HUES64 (cell line): Measurements from ENCODE around the gene APBA2.

ENCODE experiments used
- H3K27ac ChIP-seq: 2 replicates; pipeline ENCODE4 v1.7.0; 2013; ENCODE audit warnings: low read depth, low read length, inconsistent platforms
- H3K27me3 ChIP-seq: 2 replicates; pipeline ENCODE4 v1.6.1; 2013; ENCODE audit warnings: mild to moderate bottlenecking, low read length; ENCODE audit not compliant: insufficient read depth
- H3K36me3 ChIP-seq: 2 replicates; pipeline ENCODE4 v1.6.1; 2013; ENCODE audit warnings: mild to moderate bottlenecking, low read length; ENCODE audit not compliant: insufficient read depth
- H3K4me1 ChIP-seq: 2 replicates; pipeline ENCODE4 v1.6.1; 2013; ENCODE audit warnings: mild to moderate bottlenecking, low read length, moderate library complexity; ENCODE audit not compliant: insufficient read depth
- H3K4me3 ChIP-seq: 2 replicates; pipeline ENCODE4 v1.5.1; 2013; ENCODE audit warnings: mild to moderate bottlenecking, low read length, moderate library complexity
- H3K9ac ChIP-seq: 2 replicates; pipeline ENCODE4 v1.6.1; 2013; ENCODE audit warnings: mild to moderate bottlenecking, low read depth, low read length
- H3K9me3 ChIP-seq: 2 replicates; pipeline ENCODE4 v1.6.1; 2013; ENCODE audit warnings: low read depth, low read length; ENCODE audit not compliant: insufficient read depth
- WGBS: fragments of 150-250, 120-280 bp; methylation state at CpG from one replicate; pipeline ENCODE4 v1.1.7; 2013; ENCODE audit warnings: missing lambda C conversion rate; 5-methylcytosine and 5-hydroxymethylcytosine counted together

The APBA2 gene

DNA sequence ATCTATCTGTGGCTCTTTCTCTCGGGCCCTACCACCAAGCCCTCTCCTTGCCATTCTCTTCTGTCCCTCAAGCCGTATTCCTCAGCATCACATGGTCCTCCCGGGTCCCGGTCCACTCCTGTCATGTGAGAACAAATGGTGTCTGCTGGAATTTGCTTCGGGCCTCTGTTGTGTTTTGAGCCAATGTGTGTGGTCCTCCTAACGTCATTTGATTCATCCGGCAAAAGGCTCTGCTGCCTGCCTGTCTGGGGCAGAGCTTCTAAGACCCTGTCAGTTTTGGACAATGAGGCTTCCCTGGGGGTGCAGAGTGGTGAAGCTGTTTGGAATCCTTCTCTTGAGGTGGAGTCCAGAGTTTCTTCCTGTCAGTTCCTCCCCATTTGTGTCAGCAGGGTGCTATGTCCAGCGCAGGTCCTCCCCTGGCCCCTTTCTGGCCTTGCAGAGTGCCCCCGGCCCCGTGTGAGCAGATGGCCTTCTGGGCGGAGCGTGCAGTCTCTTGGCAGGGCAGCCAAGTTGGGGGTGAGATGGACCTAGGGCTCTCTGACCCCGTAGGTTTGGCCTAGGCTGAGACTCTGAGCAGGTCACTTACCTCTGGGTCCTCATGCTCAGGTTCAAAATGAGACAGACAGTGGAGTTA lies 93.6 kb downstream of the APBA2 start:
- H3K36me3 ChIP-seq = no peaks in the 10 kb centered on the region
- no peaks in the 10 kb centered on the region for H3K27me3 ChIP-seq
- no peaks in the 10 kb centered on the region for H3K9me3 ChIP-seq
- no peak overlapping the region for H3K9ac ChIP-seq
- WGBS = 91% methylated on average over 13 of the region's 13 CpGs
- H3K4me1 ChIP-seq = no peaks in the 10 kb centered on the region; the same call in 1 of the 2 replicates
- H3K4me3 ChIP-seq = no peak overlapping the region
- no peak overlapping the region for H3K27ac ChIP-seq

DNA sequence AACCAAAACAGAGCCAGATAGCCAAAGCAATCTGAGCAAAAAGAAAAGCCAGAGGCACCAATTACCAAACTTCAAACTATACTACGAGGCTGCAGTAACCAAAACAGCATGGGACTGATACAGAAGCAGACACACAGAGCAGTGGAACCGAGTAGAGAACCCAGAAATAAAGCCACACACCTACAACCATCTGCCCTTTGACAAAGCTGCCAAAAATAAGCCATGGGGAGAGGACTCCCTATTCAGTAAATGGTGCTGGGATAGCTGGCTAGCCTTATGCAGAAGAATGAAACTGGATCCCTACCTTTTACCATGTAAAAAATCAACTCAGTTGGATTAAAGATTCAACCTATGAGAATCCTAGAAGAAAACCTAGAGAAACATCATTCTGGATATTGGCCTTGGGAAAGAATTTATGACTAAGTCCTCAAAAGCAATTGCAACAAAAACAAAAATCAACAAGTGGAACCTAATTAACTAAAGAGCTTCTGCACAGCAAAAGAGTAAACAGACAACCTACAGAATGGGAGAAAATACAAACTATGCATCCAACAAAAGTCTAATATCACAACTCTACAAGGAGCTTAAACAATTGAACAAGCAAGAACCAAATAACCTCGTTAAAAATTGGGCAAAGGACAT lies 95.1 kb downstream of the APBA2 start:
- H3K9me3 ChIP-seq = no peaks in the 10 kb centered on the region
- 97% methylated on average over 3 of the region's 3 CpGs for WGBS
- H3K36me3 ChIP-seq = no peaks in the 10 kb centered on the region
- no peak overlapping the region for H3K27ac ChIP-seq
- no peak overlapping the region for H3K4me3 ChIP-seq
- no peaks in the 10 kb centered on the region for H3K27me3 ChIP-seq
- no peak overlapping the region for H3K9ac ChIP-seq
- H3K4me1 ChIP-seq = peaks cover 4% of the 10 kb centered on the region; the same call in 1 of the 2 replicates

DNA sequence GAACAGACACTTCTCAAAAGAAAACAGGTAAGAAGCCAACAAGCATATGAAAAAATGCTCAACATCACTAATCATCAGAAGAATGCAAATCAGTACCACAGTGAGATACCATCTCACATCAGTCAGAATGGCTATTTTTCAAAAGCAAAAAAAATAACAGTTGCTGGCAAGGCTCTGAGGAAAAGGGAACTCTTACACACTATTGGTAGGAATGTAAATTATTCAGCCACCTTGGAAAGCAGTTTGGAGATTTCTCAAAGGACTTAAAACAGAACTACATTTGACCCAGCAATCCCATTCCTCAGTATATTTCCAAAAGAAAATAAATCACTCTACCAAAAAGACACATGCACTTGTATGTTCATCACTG lies 95.6 kb downstream of the APBA2 start:
- H3K9ac ChIP-seq = no peak overlapping the region
- H3K9me3 ChIP-seq = no peaks in the 10 kb centered on the region
- H3K4me1 ChIP-seq = peaks cover 4% of the 10 kb centered on the region; the same call in 1 of the 2 replicates
- no peaks in the 10 kb centered on the region for H3K36me3 ChIP-seq
- H3K27ac ChIP-seq = no peak overlapping the region
- H3K4me3 ChIP-seq = no peak overlapping the region
- H3K27me3 ChIP-seq = no peaks in the 10 kb centered on the region

DNA sequence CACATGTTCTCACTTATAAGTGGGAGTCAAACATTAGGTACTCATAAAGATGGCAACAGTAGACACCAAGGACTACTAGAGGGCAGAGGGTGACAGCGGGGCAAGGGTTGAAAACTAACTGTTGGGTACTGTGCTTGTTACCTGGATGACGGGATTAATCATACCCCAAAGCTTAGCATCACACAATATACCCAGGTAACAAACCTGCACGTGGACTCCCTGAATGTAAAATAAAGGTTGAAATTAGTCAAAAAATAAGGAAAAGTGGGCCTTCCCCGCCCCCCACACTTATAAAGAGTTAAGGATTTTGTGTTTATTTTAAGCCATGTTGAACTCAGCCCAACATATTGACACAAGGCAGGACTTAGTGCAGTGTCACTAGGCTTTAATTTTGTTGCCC lies 96.1 kb downstream of the APBA2 start:
- Histone ChIP-seq H3K36me3 (no peaks in the 10 kb centered on the region), H3K27me3 (no peaks in the 10 kb centered on the region), H3K4me3 (no peak overlapping the region), H3K4me1 (peaks cover 4% of the 10 kb centered on the region; the same call in 1 of the 2 replicates), H3K9ac (no peak overlapping the region), H3K27ac (no peak overlapping the region), H3K9me3 (no peaks in the 10 kb centered on the region)
- 100% methylated on average over 2 of the region's 4 CpGs for WGBS

DNA sequence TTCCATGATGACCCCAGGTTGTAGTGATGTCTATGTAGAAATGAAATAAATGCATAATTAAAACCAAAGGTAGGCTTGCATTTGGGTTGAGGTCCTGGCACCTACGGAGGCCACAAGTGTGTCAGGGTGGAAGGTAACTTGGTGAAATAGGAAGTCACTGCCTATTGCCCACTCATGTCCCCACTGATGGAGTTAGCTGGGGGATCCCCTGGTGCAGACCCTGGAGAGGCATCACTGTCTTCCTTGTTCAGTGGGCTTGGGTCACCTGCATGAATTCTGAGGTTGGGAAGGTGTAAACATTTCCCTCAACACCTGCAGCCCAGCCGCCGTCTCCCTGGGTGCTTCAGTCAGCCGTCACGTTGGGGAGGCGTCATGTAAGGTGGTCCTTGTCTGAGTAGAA lies 97.1 kb downstream of the APBA2 start:
- Histone ChIP-seq H3K9ac (no peak overlapping the region), H3K9me3 (no peaks in the 10 kb centered on the region), H3K27me3 (no peaks in the 10 kb centered on the region), H3K36me3 (no peaks in the 10 kb centered on the region), H3K27ac (no peak overlapping the region), H3K4me1 (peaks cover 4% of the 10 kb centered on the region; the same call in 1 of the 2 replicates), H3K4me3 (no peak overlapping the region)
- 96% methylated on average over 6 of the region's 6 CpGs for WGBS

DNA sequence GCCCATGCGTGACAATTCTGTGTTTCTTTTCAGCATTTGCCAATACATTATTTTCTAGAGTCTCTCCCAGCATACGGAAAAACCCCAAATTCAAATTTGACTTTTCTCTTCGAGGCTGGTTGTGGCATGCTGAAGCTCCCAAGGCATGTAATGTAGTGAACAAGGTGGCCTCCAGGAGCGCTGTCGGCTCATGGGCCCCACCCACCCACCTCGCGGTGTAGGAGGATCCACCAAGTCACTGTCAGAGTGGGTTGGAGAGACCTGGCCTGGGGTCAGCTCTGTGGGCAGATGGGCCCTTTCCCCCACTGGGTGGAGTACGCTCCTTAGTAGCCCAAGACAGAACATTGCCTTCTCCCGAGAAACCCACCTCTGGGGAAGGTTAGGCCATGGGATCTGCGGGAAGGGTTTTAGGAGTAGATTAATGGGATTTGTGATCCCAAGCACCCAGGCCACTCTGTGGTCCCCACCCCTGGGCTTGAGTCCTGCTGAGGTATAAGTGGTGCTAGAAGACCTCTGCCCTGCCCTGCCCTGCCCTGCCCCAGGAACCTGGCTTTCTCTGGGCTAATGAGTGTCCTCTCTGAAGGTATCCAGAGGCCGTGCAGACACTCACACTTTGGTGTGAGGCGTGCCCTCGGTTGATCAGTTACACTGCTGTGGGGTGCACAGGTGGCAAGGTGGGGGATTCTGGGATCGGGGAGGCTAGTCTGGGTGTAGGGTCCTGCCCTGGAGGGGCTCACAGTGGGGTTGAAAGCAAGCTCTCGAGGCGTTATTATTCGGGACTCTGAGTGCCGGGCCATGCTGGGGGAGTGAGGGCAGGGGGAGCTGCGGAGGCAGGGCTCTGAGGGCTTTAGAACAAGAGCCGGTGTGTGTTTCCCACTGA lies 97.9 kb downstream of the APBA2 start:
- Histone ChIP-seq H3K9me3 (no peaks in the 10 kb centered on the region), H3K27ac (no peak overlapping the region), H3K27me3 (no peaks in the 10 kb centered on the region), H3K4me1 (peaks cover 4% of the 10 kb centered on the region; the same call in 1 of the 2 replicates), H3K36me3 (no peaks in the 10 kb centered on the region), H3K4me3 (no peak overlapping the region), H3K9ac (no peak overlapping the region)
- 89% methylated on average over 20 of the region's 20 CpGs for WGBS

DNA sequence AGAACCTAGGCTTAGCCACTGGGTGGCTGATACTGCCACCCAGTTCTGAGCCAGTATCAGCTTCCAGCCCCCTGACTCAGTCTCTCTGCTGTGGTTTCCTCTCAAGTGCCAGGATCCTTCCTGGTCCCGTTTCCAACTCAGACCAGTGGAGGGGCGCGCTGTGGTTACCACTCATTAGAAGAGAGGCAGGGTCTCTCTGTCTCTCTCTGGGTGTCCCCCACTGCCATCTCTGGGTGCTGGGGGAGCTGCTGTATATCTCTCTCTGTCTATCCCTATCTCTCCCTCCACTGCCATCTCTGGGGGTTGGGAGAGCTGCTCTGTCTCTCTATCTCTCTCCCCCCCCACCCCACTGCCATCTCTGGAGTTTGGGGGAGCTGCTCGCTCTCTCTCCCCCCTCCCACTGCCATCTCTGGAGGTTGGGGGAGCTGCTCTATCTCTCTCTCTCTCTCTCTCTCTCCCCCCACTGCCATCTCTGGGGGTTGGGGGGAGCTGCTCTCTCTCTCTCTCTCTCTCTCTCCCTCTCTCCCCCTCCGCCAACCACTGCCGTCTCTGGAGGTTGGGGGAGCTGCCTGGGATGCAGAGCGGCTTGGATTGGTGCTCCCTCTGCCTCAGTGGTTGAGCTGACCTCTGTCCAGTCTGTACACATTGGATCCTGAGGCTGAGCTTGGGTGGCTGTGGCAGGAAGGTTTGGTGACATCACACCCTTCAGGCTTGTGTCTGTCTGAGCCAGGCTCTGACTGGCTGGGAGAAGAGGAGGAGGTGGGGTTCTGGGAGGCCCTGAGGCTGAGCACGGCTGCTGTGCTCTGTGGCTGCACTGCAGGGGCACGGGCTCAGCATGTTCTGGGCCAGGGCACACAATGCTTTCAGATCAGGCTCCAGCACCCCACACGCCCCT lies 98.9 kb downstream of the APBA2 start:
- WGBS = 81% methylated on average over 9 of the region's 10 CpGs
- H3K27ac ChIP-seq = no peak overlapping the region
- H3K27me3 ChIP-seq = no peaks in the 10 kb centered on the region
- peaks cover 4% of the 10 kb centered on the region; the same call in 1 of the 2 replicates for H3K4me1 ChIP-seq
- no peaks in the 10 kb centered on the region for H3K36me3 ChIP-seq
- no peak overlapping the region for H3K4me3 ChIP-seq
- no peaks in the 10 kb centered on the region for H3K9me3 ChIP-seq
- H3K9ac ChIP-seq = no peak overlapping the region

DNA sequence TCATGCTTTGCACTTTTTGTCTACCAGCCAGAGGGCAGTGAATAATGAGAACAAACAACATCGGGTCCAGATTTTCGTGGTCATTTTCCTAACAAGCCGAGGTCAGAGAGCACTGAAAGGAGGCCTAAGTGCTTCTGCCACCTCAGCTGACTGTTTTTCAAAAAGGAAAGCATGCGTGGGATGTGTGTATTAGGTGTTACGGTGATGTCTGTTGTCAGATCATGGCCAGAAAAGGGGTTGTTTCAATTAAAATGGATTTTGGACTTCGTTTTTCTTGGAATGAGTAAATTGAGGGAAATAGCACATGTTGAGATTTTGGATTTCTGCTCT lies 99.5 kb downstream of the APBA2 start:
- Histone ChIP-seq H3K27me3 (no peaks in the 10 kb centered on the region), H3K4me1 (peaks cover 4% of the 10 kb centered on the region; the same call in 1 of the 2 replicates), H3K4me3 (no peak overlapping the region), H3K9me3 (no peaks in the 10 kb centered on the region), H3K27ac (no peak overlapping the region), H3K36me3 (no peaks in the 10 kb centered on the region), H3K9ac (no peak overlapping the region)
- 82% methylated on average over 6 of the region's 6 CpGs for WGBS

DNA sequence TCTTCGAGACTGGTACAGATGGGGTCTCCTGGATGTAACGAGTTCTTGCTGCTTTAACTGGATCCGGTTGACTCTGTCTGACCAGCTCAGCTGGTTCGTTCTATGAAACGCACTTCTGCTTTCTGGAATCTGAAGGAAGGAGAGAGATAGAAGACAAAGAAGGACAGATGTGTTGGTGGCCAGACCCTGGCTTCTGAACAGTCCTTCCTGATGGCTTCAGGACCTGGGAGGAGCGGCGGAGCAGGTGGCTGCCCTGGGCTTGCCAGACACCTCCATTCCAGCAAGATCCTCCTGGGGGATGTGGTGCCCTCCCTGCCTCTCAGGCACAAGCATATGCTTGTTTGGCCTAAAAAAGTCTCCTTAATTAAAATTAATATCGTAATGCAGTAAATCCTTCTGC lies 99.9 kb downstream of the APBA2 start:
- no peaks in the 10 kb centered on the region for H3K9me3 ChIP-seq
- no peak overlapping the region for H3K4me3 ChIP-seq
- no peaks in the 10 kb centered on the region for H3K36me3 ChIP-seq
- H3K9ac ChIP-seq = no peak overlapping the region
- no peak overlapping the region for H3K27ac ChIP-seq
- WGBS = 95% methylated on average over 8 of the region's 8 CpGs
- peaks cover 4% of the 10 kb centered on the region; the same call in 1 of the 2 replicates for H3K4me1 ChIP-seq
- H3K27me3 ChIP-seq = no peaks in the 10 kb centered on the region

DNA sequence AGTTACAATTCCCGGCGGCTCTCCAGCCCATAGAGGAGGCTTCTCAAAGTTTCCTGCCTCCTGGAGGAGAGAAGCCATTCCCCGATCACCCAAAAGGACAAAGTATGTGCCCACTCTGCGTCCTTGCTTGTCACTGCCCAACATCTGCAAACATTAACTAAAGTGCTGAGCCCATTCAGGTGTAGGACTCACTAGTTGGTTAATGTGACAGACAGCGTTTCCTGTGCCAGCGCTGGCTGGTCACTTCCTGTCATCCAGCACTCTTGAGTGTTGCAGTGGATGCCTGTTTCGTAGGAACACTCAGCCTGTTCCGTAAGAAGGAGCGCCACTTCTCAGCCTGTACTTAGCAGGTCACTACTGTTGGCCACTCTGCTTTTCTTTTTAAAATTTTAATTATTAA lies 100.3 kb downstream of the APBA2 start:
- Histone ChIP-seq H3K4me3 (no peak overlapping the region), H3K27me3 (no peaks in the 10 kb centered on the region), H3K9me3 (no peaks in the 10 kb centered on the region), H3K4me1 (peaks cover 4% of the 10 kb centered on the region; the same call in 1 of the 2 replicates), H3K27ac (no peak overlapping the region), H3K9ac (no peak overlapping the region), H3K36me3 (no peaks in the 10 kb centered on the region)
- WGBS = 94% methylated on average over 9 of the region's 9 CpGs
